Peyer's patch (tissue), 4 donors: ENCODE results near the gene ARMC2. TPM values are rescaled to one million over a fixed set of nuclear protein-coding genes. Genes with fewer than 3 reads are reported as not detected.
"Not testable (repeated sequence)": the region's sequence is repeated elsewhere in the genome, so short reads cannot be mapped to it uniquely, and the experiment has no call there.

Experiments used
- DNase-seq, 3 donors: peaks; one replicate each; pipeline ENCODE4 v3.0.0-alpha.2; 2017 to 2019
- H3K27ac ChIP-seq, 4 donors: fragments of 200-600 bp; sonication (generic); one replicate each; pipeline ENCODE4 v1.5.1; 2016 to 2019
- H3K27me3 ChIP-seq, 2 donors: fragments of 200-600 bp; sonication (generic); one replicate each; pipeline ENCODE4 v1.5.1; 2019
- H3K36me3 ChIP-seq, 3 donors: fragments of 200-600 bp; sonication (generic); one replicate each; pipeline ENCODE4 v1.5.1; 2016 to 2019
- H3K4me1 ChIP-seq, 4 donors: fragments of 200-600 bp; sonication (generic); one replicate each; pipeline ENCODE4 v1.5.1; 2016 to 2019
- H3K4me3 ChIP-seq, 4 donors: fragments of 200-600 bp; sonication (generic); 1 replicate in 3 of 4; 2 replicates in 1 of 4; pipeline ENCODE4 v1.5.1; 2016 to 2019; ENCODE audit warnings: mild to moderate bottlenecking in 1 of 4
- H3K9me3 ChIP-seq, 4 donors: fragments of 200-600 bp; sonication (generic); one replicate each; pipeline ENCODE4 v1.5.1; 2016 to 2019; ENCODE audit warnings: mild to moderate bottlenecking in 1 of 4
- POLR2A ChIP-seq, 2 donors: fragments of 450-650 bp; IDR thresholded peaks; one replicate each; pipeline ENCODE4 v1.5.1; 2017; ENCODE audit warnings: antibody characterized with exemption in 2 of 2, mild to moderate bottlenecking in 2 of 2, moderate library complexity in 2 of 2
- total RNA-seq, 4 donors: library from RNA; depleted of rRNA; stranded (reverse); fragments of >200 nt; gene quantifications; one replicate each; pipeline ENCODE4 v1.1.0, GENCODE V29; 2016
- TF ChIP-seq, protein P1 (sequence below), 6 experiments: fragments of 450-650 bp in 4 of 6; fragments of 200-600 bp in 2 of 6; sonication (generic) in 1 of 6; IDR thresholded peaks; one replicate each; pipeline ENCODE4 v1.5.1; 2017 to 2019; ENCODE audit warnings: antibody characterized with exemption in 6 of 6, mild to moderate bottlenecking in 3 of 6, moderate library complexity in 1 of 6

The ARMC2 gene
- total RNA-seq, 4 donors from 2014 or later: 0.53 to 29.7 (median 4.4) TPM

DNA sequence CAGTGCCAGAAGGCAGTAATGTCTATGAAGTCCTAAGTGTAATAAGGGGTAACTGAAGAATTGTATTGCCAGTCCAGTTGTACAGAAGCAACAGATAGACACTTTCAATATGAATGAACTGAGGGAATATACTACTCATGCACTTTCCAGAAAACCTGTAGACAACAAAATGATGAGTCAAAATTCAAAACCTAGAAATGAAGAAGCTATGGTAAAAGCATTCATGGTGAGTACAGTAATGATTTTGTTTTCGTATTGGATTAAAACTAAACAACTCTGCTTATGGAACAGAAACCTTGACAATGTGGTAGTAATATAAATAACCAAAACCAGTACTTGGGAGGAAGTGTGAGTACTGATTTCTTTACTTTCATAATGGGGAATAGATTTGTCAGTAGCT lies 35.0 kb downstream of the ARMC2 start:
- no peaks in the 10 kb centered on the region for H3K9me3 ChIP-seq
- no peak overlapping the region for H3K4me3 ChIP-seq
- H3K27ac ChIP-seq: no peak overlapping the region
- H3K36me3 ChIP-seq: no peaks in the 10 kb centered on the region
- H3K4me1 ChIP-seq: no peaks in the 10 kb centered on the region
- DNase-seq: no peak
- H3K27me3 ChIP-seq: no peaks in the 10 kb centered on the region
- TF ChIP-seq, protein P1, sequence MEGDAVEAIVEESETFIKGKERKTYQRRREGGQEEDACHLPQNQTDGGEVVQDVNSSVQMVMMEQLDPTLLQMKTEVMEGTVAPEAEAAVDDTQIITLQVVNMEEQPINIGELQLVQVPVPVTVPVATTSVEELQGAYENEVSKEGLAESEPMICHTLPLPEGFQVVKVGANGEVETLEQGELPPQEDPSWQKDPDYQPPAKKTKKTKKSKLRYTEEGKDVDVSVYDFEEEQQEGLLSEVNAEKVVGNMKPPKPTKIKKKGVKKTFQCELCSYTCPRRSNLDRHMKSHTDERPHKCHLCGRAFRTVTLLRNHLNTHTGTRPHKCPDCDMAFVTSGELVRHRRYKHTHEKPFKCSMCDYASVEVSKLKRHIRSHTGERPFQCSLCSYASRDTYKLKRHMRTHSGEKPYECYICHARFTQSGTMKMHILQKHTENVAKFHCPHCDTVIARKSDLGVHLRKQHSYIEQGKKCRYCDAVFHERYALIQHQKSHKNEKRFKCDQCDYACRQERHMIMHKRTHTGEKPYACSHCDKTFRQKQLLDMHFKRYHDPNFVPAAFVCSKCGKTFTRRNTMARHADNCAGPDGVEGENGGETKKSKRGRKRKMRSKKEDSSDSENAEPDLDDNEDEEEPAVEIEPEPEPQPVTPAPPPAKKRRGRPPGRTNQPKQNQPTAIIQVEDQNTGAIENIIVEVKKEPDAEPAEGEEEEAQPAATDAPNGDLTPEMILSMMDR (IDR thresholded peaks at IDR 0.05): no peak
- TF ChIP-seq POLR2A (IDR thresholded peaks at IDR 0.05): no peak

DNA sequence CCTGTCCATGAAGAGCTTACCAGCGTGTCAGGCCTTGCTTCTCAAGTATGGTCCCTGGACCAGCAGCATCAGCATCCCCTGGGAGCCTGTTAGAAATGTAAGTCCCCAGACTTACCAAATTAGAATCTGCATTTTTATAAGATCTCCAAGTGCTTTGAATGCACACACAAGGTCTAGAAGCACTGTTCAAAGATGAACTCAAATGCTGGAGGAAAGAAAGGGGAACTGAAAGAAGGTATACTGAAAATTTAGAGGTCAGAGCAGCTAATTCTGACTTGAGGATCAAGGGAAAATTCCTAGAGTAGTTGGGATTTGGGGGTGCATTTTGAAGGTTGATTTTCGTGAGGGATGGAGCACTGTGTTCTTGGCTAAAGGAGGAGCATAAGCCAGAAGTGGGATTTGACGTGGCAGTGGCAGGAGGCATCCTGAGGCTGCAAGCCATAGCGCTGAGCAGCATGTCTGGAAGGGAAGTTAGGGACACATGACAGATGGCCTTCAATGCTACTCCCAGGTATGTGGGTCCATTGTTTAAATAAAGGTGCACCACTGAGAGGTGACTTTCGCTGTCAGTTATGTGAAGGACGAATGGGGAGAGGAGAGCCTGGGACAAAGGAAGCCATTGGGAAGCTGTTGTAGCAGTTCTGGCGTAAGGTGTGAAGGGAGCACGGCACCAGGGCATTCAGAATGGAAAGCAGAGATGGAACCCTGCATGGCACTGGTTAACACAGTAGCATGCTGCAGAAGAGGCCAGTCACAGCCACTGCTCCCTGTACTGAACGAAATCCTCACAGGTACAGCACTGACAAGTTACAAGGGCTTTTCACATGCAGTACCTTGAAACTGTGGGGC lies 36.2 kb downstream of the ARMC2 start:
- no peak for DNase-seq

DNA sequence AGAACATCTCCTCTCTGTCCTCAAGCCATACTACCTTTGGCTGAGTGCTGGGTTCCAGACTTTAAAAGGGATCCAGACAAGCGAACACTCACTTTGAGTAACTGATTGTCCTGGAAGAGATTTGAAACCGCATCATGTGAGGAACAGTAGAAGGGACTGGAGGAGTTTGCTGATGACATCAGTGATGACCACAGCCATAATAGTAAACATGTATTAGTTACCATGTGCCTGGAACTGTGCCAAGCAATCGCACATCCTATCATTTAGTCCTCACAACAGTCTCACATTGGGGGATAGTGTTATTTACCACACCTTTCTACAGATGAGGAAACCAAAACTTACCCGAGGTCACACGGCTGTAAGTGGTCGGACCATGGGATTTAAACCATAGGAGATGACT lies 39.8 kb downstream of the ARMC2 start:
- TF ChIP-seq, protein P1 (IDR thresholded peaks at IDR 0.05): no peak
- no peak for TF ChIP-seq POLR2A (IDR thresholded peaks at IDR 0.05)
- no peak overlapping the region for H3K27ac ChIP-seq
- no peaks in the 10 kb centered on the region for H3K27me3 ChIP-seq
- no peaks in the 10 kb centered on the region for H3K4me1 ChIP-seq
- no peak for DNase-seq
- H3K9me3 ChIP-seq: no peaks in the 10 kb centered on the region
- H3K36me3 ChIP-seq: no peaks in the 10 kb centered on the region
- no peak overlapping the region for H3K4me3 ChIP-seq

More for the DNA sequence above, 36.2 kb downstream of the ARMC2 start:
- TF ChIP-seq, protein P1 (IDR thresholded peaks at IDR 0.05): no peak
- TF ChIP-seq POLR2A (IDR thresholded peaks at IDR 0.05): no peak
- H3K27me3 ChIP-seq: no peaks in the 10 kb centered on the region
- H3K4me1 ChIP-seq: no peaks in the 10 kb centered on the region
- no peak overlapping the region for H3K4me3 ChIP-seq
- H3K36me3 ChIP-seq: no peaks in the 10 kb centered on the region
- H3K9me3 ChIP-seq: no peaks in the 10 kb centered on the region
- no peak overlapping the region for H3K27ac ChIP-seq

DNA sequence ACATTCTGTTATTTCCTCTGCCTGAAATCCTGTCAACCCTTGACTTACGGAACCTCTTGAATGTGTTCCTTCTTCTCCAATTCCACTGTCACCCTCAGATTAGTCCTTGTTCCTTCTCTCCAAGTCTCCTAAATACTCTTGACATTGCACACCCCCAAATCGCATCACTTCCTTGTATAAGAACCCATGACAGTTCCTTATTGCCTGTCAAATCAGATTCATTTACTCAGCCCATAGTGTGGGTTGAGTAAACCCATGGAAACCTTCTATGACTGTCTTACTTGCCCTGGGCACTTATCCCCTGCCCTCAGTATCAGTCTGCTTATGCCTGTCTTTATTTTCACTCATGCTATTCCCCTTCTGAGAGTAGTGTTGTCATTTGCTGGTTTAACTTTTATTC lies 40.5 kb downstream of the ARMC2 start:
- Histone ChIP-seq H3K9me3 (no peaks in the 10 kb centered on the region), H3K27me3 (no peaks in the 10 kb centered on the region), H3K4me1 (no peaks in the 10 kb centered on the region), H3K36me3 (no peaks in the 10 kb centered on the region), H3K4me3 (no peak overlapping the region), H3K27ac (no peak overlapping the region)
- no peak for TF ChIP-seq POLR2A (IDR thresholded peaks at IDR 0.05)
- TF ChIP-seq, protein P1 (IDR thresholded peaks at IDR 0.05): no peak
- DNase-seq: no peak

DNA sequence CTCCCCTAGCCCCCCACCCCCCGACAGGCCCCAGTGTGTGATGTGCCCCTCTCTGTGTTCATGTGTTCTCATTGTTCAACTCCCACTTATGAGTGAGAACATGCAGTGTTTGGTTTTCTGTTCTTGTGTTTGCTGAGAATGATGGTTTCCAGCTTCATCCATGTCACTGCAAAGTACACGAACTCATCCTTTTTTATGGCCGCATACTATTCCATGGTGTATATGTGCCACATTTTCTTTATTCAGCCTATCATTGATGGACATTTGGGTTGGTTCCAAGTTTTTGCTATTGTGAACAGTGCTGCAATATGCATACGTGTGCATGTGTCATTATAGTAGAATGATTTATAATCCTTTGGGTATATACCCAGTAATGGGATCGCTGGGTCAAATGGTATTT lies 42.7 kb downstream of the ARMC2 start:
- not testable (repeated sequence) for DNase-seq, H3K27me3 ChIP-seq

DNA sequence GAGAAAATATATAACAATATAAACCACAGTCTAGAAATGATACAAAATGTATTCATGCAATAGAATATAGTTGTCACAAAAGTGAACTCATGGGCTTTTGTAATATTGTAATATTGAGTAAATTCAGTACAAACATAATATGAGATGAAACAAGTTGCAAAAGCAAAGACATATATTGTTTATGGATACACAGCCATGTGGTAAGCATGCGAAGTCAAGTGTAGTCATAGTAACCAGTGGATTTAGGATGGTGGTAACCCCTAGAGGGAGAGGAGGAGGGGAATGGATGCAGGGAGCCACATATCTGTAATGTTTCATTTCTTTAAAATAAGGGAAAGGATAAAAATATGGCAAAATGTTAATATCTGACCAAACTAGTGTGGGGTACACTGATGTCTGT lies 47.3 kb downstream of the ARMC2 start:
- Histone ChIP-seq H3K27ac (peak overlapping the region in 3 of 4 donors; percentile 5 to 73 (median 24)), H3K4me3 (no peak overlapping the region), H3K4me1 (peaks cover 0 to 5% (median 2%) of the 10 kb centered on the region in 4 donors), H3K9me3 (no peaks in the 10 kb centered on the region), H3K27me3 (no peaks in the 10 kb centered on the region), H3K36me3 (no peaks in the 10 kb centered on the region)
- TF ChIP-seq, protein P1 (IDR thresholded peaks at IDR 0.05): no peak
- TF ChIP-seq POLR2A (IDR thresholded peaks at IDR 0.05): no peak
- no peak for DNase-seq

More for the DNA sequence above, 42.7 kb downstream of the ARMC2 start:
- not testable (repeated sequence) for H3K4me1 ChIP-seq, H3K4me3 ChIP-seq, H3K9me3 ChIP-seq, H3K36me3 ChIP-seq, H3K27ac ChIP-seq
